ENCODE results near the gene LCP1.

Gene LCP1

DNA sequence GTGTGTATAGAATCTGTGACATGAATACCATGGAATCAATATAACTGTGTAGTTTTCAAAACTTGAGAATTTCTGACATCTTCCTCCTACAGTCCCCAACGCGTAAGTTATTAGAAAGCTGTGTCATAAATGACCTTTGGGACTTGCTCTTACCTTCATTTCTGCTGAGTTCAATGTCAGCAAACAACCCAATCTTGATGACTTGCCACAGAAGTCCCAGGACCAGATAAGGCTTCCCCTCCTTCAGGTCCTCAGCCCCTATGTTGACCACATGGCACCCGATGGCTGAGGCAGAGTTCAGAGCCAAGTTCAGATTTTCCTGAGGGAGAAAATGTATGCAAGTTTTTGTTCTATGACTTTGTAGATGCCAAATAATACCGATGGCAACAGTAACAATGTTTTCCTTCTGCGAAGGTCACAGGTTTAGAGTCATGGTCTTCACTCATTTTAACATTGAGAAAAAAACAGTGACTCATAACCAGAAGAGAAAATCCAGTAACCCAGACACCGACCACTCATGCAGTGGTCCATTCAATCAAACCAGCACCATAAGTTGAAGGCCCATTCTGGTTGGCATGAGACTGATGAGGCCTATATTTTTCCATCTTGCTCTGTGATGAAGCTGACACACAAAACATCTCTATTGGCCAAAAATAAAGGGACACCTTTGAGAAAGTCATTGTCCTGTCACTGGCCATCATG, 29.2 kb downstream of the LCP1 start:
- TF ChIP-seq CTCF (IDR thresholded peaks at IDR 0.05): no peak

DNA sequence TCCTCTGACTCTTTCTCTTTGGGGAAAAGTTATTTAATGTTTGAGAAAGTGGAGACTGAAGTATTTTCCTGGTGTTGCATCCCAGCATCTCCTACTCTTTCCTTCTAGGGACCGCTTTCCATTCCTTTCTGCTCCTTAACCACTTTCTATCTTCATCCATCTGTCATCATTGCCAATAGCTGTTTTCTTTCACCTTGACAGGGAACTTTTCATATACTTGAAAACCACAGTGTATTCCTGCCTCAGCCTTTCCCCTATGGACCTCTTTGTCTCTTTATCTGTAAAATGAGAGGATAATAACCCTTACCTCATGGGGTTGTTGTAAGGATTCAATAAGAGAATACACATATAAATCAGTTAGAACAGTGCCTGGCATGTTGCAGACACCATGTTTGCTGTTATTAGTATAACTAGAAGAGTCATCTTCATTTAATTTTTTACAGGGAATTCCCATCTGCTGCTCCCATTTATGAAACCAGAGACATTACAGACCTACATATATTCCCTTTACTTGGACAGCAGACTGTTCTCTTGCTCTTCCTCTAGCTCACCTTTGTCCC, 31.8 kb downstream of the LCP1 start:
- TF ChIP-seq CTCF (IDR thresholded peaks at IDR 0.05): no peak

DNA sequence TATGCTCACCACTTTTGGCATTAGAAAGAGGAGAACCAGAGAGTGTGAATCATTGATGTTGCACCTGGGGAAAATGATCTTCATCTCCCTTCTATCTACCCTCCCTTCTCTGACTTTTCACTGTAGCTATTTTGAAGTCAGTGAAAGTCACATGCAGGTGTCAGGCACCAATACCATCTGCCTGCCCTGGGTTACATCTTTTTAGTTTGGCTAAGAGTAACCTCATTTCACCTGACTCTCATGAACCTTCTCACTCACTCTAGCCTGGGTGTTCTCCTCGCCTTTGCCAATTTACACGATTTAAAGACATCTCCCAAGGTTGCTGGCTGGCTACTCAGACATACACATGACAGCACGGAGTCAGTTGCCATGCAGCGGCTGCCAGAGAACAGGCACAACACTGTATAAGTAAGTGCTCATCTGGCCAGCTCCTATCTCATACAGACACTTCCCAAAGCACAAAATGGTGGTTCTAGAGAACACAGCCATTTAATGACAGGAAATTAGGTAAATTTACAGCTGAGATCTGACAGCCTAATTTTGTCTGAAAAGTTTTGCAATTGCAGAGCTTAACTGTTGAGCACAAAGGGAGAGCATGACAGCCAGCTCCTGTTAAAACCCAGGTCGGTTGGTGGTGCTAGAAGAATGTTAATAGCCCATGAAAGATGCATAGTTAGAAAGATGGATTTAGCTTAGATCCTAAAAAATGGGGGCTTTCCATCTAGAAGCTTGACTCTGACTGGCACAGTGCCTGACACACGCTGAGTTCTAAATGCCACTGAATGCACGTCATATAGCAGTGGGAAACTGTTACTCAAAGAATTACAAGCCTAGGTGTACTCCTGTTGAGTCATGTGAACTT, 32.5 kb downstream of the LCP1 start:
- TF ChIP-seq CTCF (IDR thresholded peaks at IDR 0.05): no peak

- TF ChIP-seq CTCF (IDR thresholded peaks at IDR 0.05): peak; percentile 65
Measured at GRCh38 chr13:46146898-46147297, 35.1 kb downstream of the LCP1 start.

DNA sequence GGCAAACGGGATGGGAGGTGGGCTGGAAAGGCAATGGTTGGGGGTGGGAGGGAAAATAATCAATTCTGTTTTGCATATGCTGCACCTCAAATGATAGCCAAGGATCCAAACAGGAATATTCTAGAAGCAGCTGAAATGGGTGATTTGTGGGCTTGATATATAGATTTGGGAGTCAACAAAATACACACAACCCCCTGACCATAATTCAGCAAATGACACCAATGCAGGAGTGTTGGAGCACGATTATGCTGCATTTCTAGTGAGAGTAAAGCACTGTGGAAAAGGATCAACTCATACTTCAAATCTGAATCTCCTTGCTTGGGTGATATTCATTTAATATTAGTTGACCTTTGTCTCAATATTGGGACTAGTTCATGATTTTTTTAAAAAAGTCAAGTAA, 36.0 kb downstream of the LCP1 start:
- no peak for TF ChIP-seq CTCF (IDR thresholded peaks at IDR 0.05)

- TF ChIP-seq CTCF (IDR thresholded peaks at IDR 0.05): no peak
Measured at GRCh38 chr13:46145135-46145534, 36.8 kb downstream of the LCP1 start.

DNA sequence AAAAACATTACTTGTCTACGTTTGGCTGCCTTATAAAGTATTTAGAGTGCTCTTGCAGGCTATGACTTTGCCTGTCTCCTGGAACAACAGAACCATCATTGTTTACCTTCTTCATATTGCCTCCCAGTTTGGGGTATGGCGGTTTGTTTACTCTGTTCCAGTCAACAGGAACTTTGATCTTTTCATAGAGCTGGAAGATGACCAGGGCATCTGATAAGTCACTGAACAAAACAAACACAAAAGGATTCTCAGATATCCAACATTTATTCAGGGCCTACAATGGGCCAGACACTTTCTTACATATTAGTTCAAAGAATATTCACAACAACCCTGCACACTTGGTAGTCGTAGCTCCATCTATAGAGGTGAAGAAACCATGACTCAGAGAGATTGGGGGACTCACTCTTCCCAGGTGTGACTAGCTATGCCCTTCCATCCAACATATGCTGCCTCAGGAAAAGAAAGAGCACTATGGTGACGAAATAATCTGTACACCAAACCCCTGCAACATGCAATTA, 38.7 kb downstream of the LCP1 start:
- TF ChIP-seq CTCF (IDR thresholded peaks at IDR 0.05): no peak

Data from LNCAP (cell line).